WTC11 (cell line): Measurements from ENCODE around the gene TBC1D1. TPM values are rescaled to one million over a fixed set of nuclear protein-coding genes. Genes with fewer than 3 reads are reported as not detected.

Experiments used
- ATAC-seq: fragments of 200-7000 bp; cut with Tn5 transposase; 2 replicates; pipeline ENCODE4 v1.10.0; 2021; ENCODE audit warnings: mild to moderate bottlenecking, moderate library complexity
- CTCF ChIA-PET: fragments of 300-600 bp; sonication (Branson Sonifier 250); formaldehyde crosslinking; loops from one replicate; lab custom pipeline; 2021; ENCODE audit warnings: antibody characterized with exemption; lab: Charles Lee
- POLR2A ChIA-PET: fragments of 350-600 bp; sonication (Branson Sonifier 250); formaldehyde crosslinking; loops from one replicate; lab custom pipeline; 2021; ENCODE audit warnings: antibody characterized with exemption; lab: Charles Lee
- DNase-seq: peaks from one replicate; pipeline ENCODE4 v3.0.0; 2021; ENCODE audit warnings: low spot score
- H3K27ac Mint-ChIP-seq: 2 replicates; pipeline ENCODE4 v1.8.0; 2021; ENCODE audit warnings: mixed read lengths
- H3K27me3 Mint-ChIP-seq: 2 replicates; pipeline ENCODE4 v1.8.0; 2021; ENCODE audit warnings: low read depth, mild to moderate bottlenecking, moderate library complexity, mixed read lengths
- H3K36me3 Mint-ChIP-seq: 2 replicates; pipeline ENCODE4 v1.8.0; 2021; ENCODE audit warnings: mixed read lengths
- H3K4me1 Mint-ChIP-seq: 2 replicates; pipeline ENCODE4 v1.8.0; 2022; ENCODE audit warnings: mixed read lengths
- H3K4me3 Mint-ChIP-seq: 2 replicates; pipeline ENCODE4 v1.8.0; 2021; ENCODE audit warnings: mild to moderate bottlenecking, moderate library complexity, mixed read lengths
- H3K9me3 Mint-ChIP-seq: 2 replicates; pipeline ENCODE4 v1.8.0; 2021; ENCODE audit warnings: mixed read lengths
- ATF1 ChIP-seq: sonication (generic); formaldehyde crosslinking; IDR thresholded peaks from 2 replicates; pipeline ENCODE4 v1.8.1; 2023; ENCODE audit warnings: mild to moderate bottlenecking, moderate library complexity, missing genetic modification reagents
- CBFB ChIP-seq: sonication (generic); formaldehyde crosslinking; IDR thresholded peaks from 2 replicates; pipeline ENCODE4 v1.8.1; 2022; ENCODE audit warnings: mild to moderate bottlenecking, low read depth, missing genetic modification reagents
- IRF2 ChIP-seq: sonication (generic); formaldehyde crosslinking; IDR thresholded peaks from 2 replicates; pipeline ENCODE4 v1.8.0; 2022; ENCODE audit warnings: low read depth, missing genetic modification reagents, borderline replicate concordance
- MXD4 ChIP-seq: fragments of 250-450 bp; sonication (Bioruptor Pico); IDR thresholded peaks from 2 replicates; pipeline ENCODE4 v1.8.0; 2021; ENCODE audit warnings: mild to moderate bottlenecking, moderate library complexity, borderline replicate concordance
- MYBL2 ChIP-seq: sonication (generic); formaldehyde crosslinking; IDR thresholded peaks from 2 replicates; pipeline ENCODE4 v1.8.1; 2023; ENCODE audit warnings: mild to moderate bottlenecking, moderate library complexity, missing genetic modification reagents
- OVOL2 ChIP-seq: fragments of 250-450 bp; sonication (Bioruptor Pico); IDR thresholded peaks from 2 replicates; pipeline ENCODE4 v1.9.0; 2021; ENCODE audit warnings: mild to moderate bottlenecking, borderline replicate concordance
- SMAD3 ChIP-seq: sonication (generic); formaldehyde crosslinking; IDR thresholded peaks from 2 replicates; pipeline ENCODE4 v1.8.0; 2022; ENCODE audit warnings: missing genetic modification reagents, mild to moderate bottlenecking, borderline replicate concordance
- SOX15 ChIP-seq: fragments of 250-450 bp; sonication (Bioruptor Pico); IDR thresholded peaks from 2 replicates; pipeline ENCODE4 v1.9.0; 2021; ENCODE audit warnings: mild to moderate bottlenecking
- TP53 ChIP-seq: sonication (generic); formaldehyde crosslinking; IDR thresholded peaks from 2 replicates; pipeline ENCODE4 v1.8.1; 2023; ENCODE audit warnings: mild to moderate bottlenecking, missing genetic modification reagents
- ZBTB21 ChIP-seq: sonication (generic); formaldehyde crosslinking; IDR thresholded peaks from 2 replicates; pipeline ENCODE4 v1.8.1; 2023; ENCODE audit warnings: mild to moderate bottlenecking, missing genetic modification reagents, borderline replicate concordance
- ZNF121 ChIP-seq: sonication (generic); formaldehyde crosslinking; IDR thresholded peaks from 2 replicates; pipeline ENCODE4 v1.8.0; 2023; ENCODE audit warnings: missing genetic modification reagents
- ZNF416 ChIP-seq: fragments of 250-450 bp; sonication (Bioruptor Pico); IDR thresholded peaks from 2 replicates; pipeline ENCODE4 v1.9.0; 2021; ENCODE audit warnings: mild to moderate bottlenecking, inconsistent platforms
- total RNA-seq: library from RNA; stranded (reverse); gene quantifications from 3 replicates; pipeline ENCODE4 v1.2.3, GENCODE V29; 2021
- TF ChIP-seq, protein P1 (sequence below): sonication (generic); formaldehyde crosslinking; conservative IDR thresholded peaks from 2 replicates; pipeline ENCODE4 v1.8.1; 2023; ENCODE audit warnings: mild to moderate bottlenecking, low read depth, missing genetic modification reagents, moderate library complexity
- TF ChIP-seq, protein P2 (sequence below): sonication (generic); formaldehyde crosslinking; IDR thresholded peaks from 2 replicates; pipeline ENCODE4 v1.8.1; 2022; ENCODE audit warnings: mild to moderate bottlenecking, missing genetic modification reagents, moderate library complexity, borderline replicate concordance
- TF ChIP-seq, protein P3 (sequence below): sonication (generic); formaldehyde crosslinking; IDR thresholded peaks from 2 replicates; pipeline ENCODE4 v1.8.0; 2022; ENCODE audit warnings: mild to moderate bottlenecking, missing genetic modification reagents
- TF ChIP-seq, protein P4 (sequence below): sonication (generic); formaldehyde crosslinking; IDR thresholded peaks from 2 replicates; pipeline ENCODE4 v1.8.1; 2022; ENCODE audit warnings: mild to moderate bottlenecking, moderate library complexity, missing genetic modification reagents

Gene TBC1D1
- total RNA-seq, 1 experiment from 2014 or later: 134 TPM

DNA sequence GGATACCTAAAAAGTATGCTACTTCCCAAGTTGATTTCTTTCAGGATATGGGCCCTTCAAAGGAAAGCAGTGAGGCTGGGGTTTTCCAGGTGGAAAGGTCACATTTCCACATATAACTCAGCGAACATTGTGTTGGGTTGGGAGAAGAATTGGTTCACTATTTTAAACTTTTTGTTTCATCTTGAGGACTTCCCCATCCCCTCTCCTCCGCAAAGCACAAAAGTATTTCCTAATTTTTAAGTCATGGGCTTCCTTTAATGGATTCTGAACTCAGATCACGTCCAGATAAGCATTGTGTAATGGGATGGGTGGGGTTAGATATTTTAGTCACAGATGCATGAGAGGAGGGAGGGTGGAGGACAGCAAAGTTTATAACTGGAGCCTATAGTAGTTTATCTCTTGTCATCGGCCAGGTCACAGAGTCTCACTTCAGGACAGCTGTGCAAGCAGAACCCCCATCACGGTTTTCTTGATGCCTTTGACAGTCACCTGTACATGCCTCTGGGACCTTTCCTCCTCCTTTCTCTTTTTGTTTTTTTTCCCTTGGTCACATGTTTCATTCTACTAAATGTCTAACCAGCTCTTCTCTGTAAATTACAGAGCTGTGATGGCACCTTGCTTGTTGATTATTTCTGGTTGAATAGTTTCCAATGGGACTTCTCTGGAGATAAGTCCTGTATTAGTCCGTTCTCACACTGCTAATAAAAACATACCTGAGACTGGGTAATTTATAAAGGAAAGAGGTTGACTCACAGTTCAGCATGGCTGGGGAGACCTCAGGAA is 184.7 kb downstream of the TBC1D1 start:
- POLR2A ChIA-PET: no interaction called here
- peaks cover 29% of the 10 kb centered on the region for H3K36me3 Mint-ChIP-seq

DNA sequence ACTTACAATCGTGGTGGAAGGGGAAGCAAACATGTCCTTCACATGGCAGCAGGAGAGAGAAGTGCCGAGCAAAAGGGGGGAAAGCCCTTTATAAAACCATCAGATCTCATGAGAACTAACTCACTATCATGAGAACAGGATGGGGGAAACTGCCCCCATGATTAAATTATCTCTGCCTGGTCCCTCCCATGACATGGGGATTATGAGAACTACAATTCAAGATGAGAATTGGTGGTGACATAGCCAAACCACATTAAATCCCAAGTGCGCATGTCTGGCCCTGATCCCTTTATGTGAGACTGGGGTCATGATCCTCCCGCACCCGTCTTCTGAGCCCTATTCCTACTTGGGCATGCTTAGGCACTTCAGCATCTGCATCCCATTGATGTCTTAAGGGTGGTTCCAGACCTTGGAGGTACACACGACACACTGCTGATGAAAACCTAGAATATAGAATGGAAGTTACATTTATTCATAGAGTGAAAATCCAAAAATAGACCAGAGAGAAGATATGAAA is 185.3 kb downstream of the TBC1D1 start:
- no peak for ATAC-seq
- H3K4me1 Mint-ChIP-seq: peaks cover 11% of the 10 kb centered on the region; the same call in 1 of the 2 replicates
- no peak overlapping the region for H3K4me3 Mint-ChIP-seq
- TF ChIP-seq MYBL2 (CRISPR knock-in tag) (no peak), MXD4 (CRISPR knock-in tag) (no peak), CBFB (CRISPR knock-in tag) (no peak), OVOL2 (CRISPR knock-in tag) (no peak), IRF2 (CRISPR knock-in tag) (no peak)
- TF ChIP-seq, protein P1, sequence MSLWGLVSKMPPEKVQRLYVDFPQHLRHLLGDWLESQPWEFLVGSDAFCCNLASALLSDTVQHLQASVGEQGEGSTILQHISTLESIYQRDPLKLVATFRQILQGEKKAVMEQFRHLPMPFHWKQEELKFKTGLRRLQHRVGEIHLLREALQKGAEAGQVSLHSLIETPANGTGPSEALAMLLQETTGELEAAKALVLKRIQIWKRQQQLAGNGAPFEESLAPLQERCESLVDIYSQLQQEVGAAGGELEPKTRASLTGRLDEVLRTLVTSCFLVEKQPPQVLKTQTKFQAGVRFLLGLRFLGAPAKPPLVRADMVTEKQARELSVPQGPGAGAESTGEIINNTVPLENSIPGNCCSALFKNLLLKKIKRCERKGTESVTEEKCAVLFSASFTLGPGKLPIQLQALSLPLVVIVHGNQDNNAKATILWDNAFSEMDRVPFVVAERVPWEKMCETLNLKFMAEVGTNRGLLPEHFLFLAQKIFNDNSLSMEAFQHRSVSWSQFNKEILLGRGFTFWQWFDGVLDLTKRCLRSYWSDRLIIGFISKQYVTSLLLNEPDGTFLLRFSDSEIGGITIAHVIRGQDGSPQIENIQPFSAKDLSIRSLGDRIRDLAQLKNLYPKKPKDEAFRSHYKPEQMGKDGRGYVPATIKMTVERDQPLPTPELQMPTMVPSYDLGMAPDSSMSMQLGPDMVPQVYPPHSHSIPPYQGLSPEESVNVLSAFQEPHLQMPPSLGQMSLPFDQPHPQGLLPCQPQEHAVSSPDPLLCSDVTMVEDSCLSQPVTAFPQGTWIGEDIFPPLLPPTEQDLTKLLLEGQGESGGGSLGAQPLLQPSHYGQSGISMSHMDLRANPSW (CRISPR knock-in tag): no peak
- TF ChIP-seq, protein P2, sequence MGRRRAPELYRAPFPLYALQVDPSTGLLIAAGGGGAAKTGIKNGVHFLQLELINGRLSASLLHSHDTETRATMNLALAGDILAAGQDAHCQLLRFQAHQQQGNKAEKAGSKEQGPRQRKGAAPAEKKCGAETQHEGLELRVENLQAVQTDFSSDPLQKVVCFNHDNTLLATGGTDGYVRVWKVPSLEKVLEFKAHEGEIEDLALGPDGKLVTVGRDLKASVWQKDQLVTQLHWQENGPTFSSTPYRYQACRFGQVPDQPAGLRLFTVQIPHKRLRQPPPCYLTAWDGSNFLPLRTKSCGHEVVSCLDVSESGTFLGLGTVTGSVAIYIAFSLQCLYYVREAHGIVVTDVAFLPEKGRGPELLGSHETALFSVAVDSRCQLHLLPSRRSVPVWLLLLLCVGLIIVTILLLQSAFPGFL: no peak
- TF ChIP-seq, all 79 proteins: peak for 0
- Mint-ChIP-seq H3K27ac (no peak overlapping the region), H3K27me3 (no peaks in the 10 kb centered on the region), H3K36me3 (peaks cover 31% of the 10 kb centered on the region), H3K9me3 (no peaks in the 10 kb centered on the region)
- POLR2A ChIA-PET: no interaction called here
- no peak for DNase-seq
- CTCF ChIA-PET: no interaction called here

More for the DNA sequence above, 184.7 kb downstream of the TBC1D1 start:
- no peaks in the 10 kb centered on the region for H3K9me3 Mint-ChIP-seq
- no peak overlapping the region for H3K4me3 Mint-ChIP-seq
- CTCF ChIA-PET: no interaction called here
- ATAC-seq (no peak), DNase-seq (no peak)
- peak overlapping the region; percentile 29 for H3K27ac Mint-ChIP-seq
- no peaks in the 10 kb centered on the region for H3K27me3 Mint-ChIP-seq
- peaks cover 15% of the 10 kb centered on the region for H3K4me1 Mint-ChIP-seq
- TF ChIP-seq ZNF416 (CRISPR knock-in tag) (no peak), SMAD3 (no peak), SOX15 (CRISPR knock-in tag) (no peak), ZNF121 (CRISPR knock-in tag) (no peak), TP53 (no peak), ATF1 (CRISPR knock-in tag) (no peak), ZBTB21 (CRISPR knock-in tag) (no peak)
- TF ChIP-seq, protein P3, sequence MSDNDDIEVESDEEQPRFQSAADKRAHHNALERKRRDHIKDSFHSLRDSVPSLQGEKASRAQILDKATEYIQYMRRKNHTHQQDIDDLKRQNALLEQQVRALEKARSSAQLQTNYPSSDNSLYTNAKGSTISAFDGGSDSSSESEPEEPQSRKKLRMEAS: no peak
- TF ChIP-seq, protein P1 (CRISPR knock-in tag): no peak
- TF ChIP-seq, protein P4, sequence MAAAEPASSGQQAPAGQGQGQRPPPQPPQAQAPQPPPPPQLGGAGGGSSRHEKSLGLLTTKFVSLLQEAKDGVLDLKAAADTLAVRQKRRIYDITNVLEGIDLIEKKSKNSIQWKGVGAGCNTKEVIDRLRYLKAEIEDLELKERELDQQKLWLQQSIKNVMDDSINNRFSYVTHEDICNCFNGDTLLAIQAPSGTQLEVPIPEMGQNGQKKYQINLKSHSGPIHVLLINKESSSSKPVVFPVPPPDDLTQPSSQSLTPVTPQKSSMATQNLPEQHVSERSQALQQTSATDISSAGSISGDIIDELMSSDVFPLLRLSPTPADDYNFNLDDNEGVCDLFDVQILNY: no peak
- TF ChIP-seq, all 79 proteins: peak for 0
